Caki2 (cell line): Measurements from ENCODE around the gene GSTK1. TPM values are rescaled to one million over a fixed set of nuclear protein-coding genes. Genes with fewer than 3 reads are reported as not detected.
"Not testable (repeated sequence)": the region's sequence is repeated elsewhere in the genome, so short reads cannot be mapped to it uniquely, and the experiment has no call there.

Experiments
- DNase-seq: peaks from one replicate; pipeline ENCODE4 v3.0.0-alpha.2; 2015; ENCODE audit warnings: low read depth
- in situ Hi-C: cut with HindIII; loops from 2 replicates; pipeline ENCODE4 v1.10.0; 2016; ENCODE audit warnings: low sequenced_read_pairs, low pct_unique_long_range_greater_than_20kb, mixed read lengths
- total RNA-seq: library from RNA; depleted of rRNA; stranded (reverse); fragments of >200 nt; shearing (Covaris generic); gene quantifications from 2 replicates; pipeline ENCODE4 v1.2.3, GENCODE V29; 2014; ENCODE audit warnings: low replicate concordance

The GSTK1 gene
- total RNA-seq, 1 experiment from 2014 or later: 161 TPM

DNA sequence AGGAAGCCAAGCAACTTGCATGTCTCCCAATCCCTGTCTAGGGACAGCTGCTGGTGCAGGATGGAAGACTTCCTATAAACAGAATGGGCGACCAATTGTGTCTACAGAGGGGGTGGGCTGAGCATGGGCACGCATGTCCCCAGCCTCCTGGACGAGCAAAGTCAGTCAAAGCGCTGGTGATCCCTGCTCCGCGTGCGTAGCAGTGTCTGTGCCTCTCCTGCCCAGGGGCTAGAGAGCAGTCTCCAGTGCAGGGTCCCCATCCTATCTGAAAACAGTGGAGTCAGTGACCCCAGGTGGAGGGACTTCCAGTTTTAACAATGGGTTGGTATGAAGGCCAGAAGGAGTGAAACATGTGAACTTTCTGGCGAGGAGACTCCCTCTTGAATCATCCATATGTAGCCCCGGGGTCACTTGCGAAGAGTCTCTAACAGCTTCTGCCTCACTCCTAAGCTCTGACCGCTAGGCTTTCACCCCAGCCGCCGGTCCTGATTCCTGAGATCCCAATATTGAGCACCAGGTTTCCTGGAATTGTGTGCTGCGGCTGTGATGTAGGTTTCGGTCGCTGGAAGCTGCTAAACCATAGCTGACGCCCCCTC, 24.2 kb downstream of the GSTK1 start:
- in situ Hi-C loops: no loop called here
- DNase-seq: no peak

DNA sequence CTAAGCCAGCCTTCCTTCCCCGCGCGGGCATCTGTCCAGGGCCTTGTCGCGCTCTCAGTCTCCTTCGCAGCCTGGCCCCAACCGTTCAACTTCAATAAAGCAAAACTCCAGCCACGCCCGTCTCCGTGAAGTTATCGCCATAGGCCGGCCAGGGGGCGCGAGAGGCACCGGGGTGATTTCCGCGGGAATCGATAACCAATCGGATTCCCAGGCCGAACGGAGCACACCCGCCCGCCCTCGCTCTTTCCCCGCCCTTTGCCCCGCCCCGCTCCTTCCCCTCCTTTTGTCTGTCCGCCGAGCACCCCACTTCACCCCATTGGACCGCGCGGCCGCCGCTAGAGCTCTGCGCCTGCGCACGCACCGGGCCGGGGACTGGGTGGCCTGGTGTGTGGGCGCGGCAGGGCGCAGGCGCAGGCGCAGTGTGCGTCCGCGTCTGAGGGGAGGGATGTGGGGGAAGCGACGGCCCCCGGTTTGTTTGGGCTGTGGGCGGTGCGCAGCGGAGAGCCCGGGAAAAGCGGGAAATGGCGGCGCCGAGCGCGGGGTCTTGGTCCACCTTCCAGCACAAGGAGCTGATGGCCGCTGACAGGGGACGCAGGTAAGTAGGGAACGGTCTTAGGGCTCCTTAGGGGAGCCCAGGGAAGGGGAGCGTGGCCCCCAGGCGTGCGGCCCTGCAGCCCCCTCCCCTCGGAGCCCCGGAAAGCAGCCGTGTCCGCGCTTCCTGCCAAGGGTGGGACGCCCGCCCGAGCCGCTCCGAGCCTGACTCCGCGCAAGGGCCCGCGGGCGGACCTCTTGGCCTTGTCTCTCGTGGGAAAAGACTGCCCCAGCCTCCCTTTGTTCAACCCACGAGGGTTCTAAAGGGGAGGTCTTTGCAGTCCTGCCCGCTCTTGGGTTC, 24.9 kb downstream of the GSTK1 start, which contains the start of gene CASP2:
CASP2 (plus strand) TSS at position 417 of the 892 bp plus-strand sequence; CDS start at position 522, 105 bp downstream.
- in situ Hi-C loops: no loop called here
- peak; percentile 97 for DNase-seq

DNA sequence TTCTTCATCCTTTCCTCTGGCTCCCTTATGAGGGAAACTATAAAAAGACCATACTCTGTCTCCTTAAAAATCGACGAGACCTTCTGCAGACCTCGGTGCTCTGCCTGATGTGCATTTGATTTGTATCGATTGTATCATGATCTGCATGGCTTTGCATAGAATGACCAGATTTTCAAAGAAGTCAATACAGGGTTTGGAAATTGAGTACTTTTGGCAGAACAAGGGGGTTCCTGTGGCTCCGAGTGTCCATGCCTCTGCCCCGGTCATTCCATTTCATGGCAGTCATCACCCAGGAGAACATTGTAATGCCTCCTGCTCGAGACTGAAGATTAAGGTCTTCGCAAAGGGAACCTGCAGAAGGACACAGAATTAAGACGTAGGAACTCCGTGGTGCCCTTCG, 25.6 kb downstream of the GSTK1 start:
- in situ Hi-C loops: no loop called here
- no peak for DNase-seq

DNA sequence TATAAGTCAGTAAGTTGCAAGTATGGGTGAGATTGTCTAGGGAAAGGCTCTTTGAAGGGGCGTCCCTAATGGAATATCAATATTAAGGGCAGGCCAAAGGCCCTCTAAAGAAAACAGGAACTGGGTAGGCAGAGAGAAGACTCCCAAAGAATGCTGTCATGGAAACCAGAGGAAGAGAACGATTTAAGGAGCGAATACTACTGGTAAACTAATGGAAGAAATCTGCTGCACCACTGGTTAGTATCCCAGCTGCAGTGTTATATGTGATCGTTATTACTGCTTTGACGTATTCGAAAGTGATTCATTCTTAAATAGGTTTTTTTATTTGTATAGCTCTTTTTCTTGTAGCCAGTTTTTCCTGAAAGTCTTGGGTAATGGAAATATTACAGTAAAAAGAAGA, 26.2 kb downstream of the GSTK1 start:
- in situ Hi-C loops: no loop called here
- DNase-seq: no peak

- in situ Hi-C loops, DNase-seq: not testable (repeated sequence)
Observed at GRCh38 chr7:143289888-143290287, 26.6 kb downstream of the GSTK1 start.

- in situ Hi-C loops: no loop called here
Observed at GRCh38 chr7:143290293-143290692, 27.1 kb downstream of the GSTK1 start.

GRCh38 chr7:143292876-143293275, 29.6 kb downstream of the GSTK1 start:
- in situ Hi-C loops: no loop called here
- DNase-seq: no peak

More at GRCh38 chr7:143290293-143290692, 27.1 kb downstream of the GSTK1 start:
- DNase-seq: no peak

- peak; percentile 35 for DNase-seq
- in situ Hi-C loops: no loop called here
Observed at GRCh38 chr7:143295870-143296269, 32.6 kb downstream of the GSTK1 start.

DNA sequence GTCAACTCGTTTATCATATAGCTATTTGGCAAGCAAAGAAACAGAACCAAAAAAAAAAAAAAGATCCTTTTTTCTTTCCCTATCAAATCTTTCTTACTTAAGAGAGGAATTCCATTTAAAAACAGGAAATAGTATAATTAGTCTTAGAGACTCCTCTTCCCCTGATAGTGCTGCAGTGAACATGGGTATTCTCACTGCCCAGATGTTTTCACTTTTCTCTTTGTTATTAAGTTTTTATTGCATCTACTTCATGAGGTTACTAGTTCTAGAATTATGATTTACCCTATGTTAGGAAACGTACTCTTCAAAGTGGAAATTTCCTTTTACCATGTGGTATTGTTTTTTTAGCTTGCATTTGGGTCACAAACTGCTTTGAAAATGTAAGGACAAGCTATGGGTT, 33.4 kb downstream of the GSTK1 start:
- no peak for DNase-seq
- in situ Hi-C loops: no loop called here

DNA sequence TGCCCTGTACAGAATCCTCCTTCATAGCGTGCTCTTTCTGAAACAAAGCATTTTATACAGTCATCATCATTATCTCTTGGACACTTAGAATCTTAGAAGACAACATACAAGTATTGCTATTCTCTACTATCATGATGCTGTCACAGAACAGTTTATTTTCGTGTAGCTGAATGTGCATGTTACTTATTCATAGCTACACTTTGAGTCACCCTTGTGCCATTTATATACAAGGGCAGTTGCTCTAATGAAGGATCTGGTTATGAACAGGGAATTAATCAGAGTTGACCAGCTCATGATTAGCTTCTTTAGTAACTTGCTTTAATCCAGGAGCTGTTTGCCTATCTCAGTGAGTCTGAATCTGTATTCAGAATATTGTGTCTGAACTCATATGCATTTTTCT, 36.1 kb downstream of the GSTK1 start:
- DNase-seq: no peak
- in situ Hi-C loops: no loop called here

- in situ Hi-C loops: no loop called here
- no peak for DNase-seq
Observed at GRCh38 chr7:143299840-143300239, 36.6 kb downstream of the GSTK1 start.

DNA sequence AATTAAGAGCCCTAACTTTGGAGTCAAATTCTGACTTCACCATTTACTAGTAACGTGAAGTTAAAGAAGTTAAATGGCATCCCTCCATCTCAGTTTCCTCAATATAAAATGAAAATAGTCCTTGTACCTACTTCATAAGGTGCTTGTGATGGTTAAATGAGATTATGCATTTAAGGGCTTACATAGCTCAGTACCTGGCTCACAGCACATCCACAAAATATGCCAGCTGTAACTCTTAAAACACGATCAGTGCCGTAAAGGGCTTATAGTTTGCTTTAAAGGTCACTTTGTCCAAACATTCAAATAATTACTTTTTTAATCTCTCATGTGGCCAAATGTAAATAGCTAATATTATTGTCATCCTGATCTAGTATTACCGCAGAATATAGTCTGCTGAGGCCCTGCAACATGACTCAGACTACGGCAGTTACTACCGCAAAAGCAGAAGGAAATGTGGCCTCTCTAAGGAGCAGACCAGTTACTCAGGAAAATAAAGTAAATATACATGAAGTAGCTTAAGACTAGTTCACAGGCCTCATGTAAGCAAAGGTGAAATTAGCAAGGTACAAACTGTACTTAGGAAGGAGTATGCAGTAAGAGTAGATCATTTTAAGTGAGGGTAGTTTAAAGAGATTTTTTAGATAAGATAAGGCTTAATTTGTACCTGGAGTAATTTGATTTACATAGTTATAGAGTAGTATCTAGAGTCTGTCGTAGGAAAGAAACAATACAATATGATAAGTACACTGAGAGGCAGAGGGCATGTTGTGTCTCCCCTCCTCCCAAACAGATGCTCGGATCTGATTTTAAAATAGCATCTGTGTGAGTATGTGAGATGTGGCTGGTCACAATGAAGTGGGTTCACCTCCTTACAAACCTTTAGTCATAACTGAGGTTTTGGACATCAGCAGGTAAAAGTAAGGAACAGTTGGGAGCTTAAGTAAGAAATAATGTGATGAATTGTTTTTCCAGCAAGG, 38.0 kb downstream of the GSTK1 start:
- DNase-seq: no peak
- in situ Hi-C loops: no loop called here

DNA sequence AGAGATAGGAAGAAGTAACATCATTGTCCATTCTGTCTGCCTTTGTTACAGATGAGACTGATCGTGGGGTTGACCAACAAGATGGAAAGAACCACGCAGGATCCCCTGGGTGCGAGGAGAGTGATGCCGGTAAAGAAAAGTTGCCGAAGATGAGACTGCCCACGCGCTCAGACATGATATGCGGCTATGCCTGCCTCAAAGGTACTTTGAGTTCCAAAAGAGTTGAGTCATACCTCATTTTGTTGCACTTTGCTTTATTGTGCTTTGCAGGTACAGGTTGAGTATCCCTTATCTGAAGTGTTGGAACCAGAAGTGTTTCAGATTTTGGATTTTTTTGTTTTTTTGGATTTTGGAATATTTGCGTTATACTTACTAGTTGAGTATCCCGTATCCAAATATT, 40.5 kb downstream of the GSTK1 start:
- in situ Hi-C loops: no loop called here
- no peak for DNase-seq

DNA sequence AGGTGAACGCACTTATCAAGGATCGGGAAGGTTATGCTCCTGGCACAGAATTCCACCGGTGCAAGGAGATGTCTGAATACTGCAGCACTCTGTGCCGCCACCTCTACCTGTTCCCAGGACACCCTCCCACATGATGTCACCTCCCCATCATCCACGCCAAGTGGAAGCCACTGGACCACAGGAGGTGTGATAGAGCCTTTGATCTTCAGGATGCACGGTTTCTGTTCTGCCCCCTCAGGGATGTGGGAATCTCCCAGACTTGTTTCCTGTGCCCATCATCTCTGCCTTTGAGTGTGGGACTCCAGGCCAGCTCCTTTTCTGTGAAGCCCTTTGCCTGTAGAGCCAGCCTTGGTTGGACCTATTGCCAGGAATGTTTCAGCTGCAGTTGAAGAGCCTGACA, 41.7 kb downstream of the GSTK1 start:
- DNase-seq: no peak
- in situ Hi-C loops: no loop called here

DNA sequence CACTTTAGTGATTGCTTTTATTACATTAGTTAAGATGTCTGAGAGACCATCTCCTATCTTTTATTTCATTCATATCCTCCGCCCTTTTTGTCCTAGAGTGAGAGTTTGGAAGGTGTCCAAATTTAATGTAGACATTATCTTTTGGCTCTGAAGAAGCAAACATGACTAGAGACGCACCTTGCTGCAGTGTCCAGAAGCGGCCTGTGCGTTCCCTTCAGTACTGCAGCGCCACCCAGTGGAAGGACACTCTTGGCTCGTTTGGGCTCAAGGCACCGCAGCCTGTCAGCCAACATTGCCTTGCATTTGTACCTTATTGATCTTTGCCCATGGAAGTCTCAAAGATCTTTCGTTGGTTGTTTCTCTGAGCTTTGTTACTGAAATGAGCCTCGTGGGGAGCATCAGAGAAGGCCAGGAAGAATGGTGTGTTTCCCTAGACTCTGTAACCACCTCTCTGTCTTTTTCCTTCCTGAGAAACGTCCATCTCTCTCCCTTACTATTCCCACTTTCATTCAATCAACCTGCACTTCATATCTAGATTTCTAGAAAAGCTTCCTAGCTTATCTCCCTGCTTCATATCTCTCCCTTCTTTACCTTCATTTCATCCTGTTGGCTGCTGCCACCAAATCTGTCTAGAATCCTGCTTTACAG, 42.3 kb downstream of the GSTK1 start:
- in situ Hi-C loops: no loop called here
- DNase-seq: peak; percentile 14

GRCh38 chr7:143308632-143309031, 45.4 kb downstream of the GSTK1 start:
- no peak for DNase-seq
- in situ Hi-C loops: no loop called here

GRCh38 chr7:143314127-143314526, 50.9 kb downstream of the GSTK1 start:
- DNase-seq: no peak
- in situ Hi-C loops: no loop called here

GRCh38 chr7:143315776-143316175, 52.5 kb downstream of the GSTK1 start, which contains the start of gene CLCN1:
Gene CLCN1, plus strand, starts transcription at chr7:143316111. Its CDS starts 102 bp downstream, at chr7:143316213.
- no peak for DNase-seq
- in situ Hi-C loops: no loop called here
